GM19372 (cell line): ENCODE measurements around the gene HSFX3.
"Not testable (repeated sequence)": the region's sequence is repeated elsewhere in the genome, so short reads cannot be mapped to it uniquely, and the experiment has no call there.

Source experiments
- ATAC-seq: cut with Tn5 transposase; IDR thresholded peaks from one replicate; pipeline ENCODE4 v1.9.1; 2021; ENCODE audit warnings: mild to moderate bottlenecking, low read depth, moderate library complexity; ENCODE audit not compliant: unreplicated experiment

The HSFX3 gene

GRCh38 chrX:149549701-149550100 lies at the start of gene HSFX3:
Gene HSFX3 (minus strand): TSS chrX:149549924. CDS start chrX:149549852, 72 bp downstream.
- not testable (repeated sequence) for ATAC-seq

GRCh38 chrX:149598603-149599002 lies 48.9 kb upstream of the HSFX3 start:
- not testable (repeated sequence) for ATAC-seq

GRCh38 chrX:149595943-149596342 lies 46.2 kb upstream of the HSFX3 start:
- ATAC-seq, result not testable (repeated sequence)

GRCh38 chrX:149595214-149595613 lies 45.5 kb upstream of the HSFX3 start, which contains the start of gene HSFX2:
Gene HSFX2 (minus strand): TSS chrX:149595314. CDS start chrX:149594700, 614 bp downstream.
- ATAC-seq, result not testable (repeated sequence)

- ATAC-seq, result not testable (repeated sequence)
Observed at GRCh38 chrX:149590993-149591392, 41.3 kb upstream of the HSFX3 start.

GRCh38 chrX:149587359-149587758 lies 37.6 kb upstream of the HSFX3 start, which contains the start of gene MAGEA9B:
Gene MAGEA9B (minus strand): TSS chrX:149587459. CDS start chrX:149583179, 4,280 bp downstream.
- not testable (repeated sequence) for ATAC-seq

- ATAC-seq, result not testable (repeated sequence)
Observed at GRCh38 chrX:149585631-149586030, 35.9 kb upstream of the HSFX3 start.

- peak; percentile 99 for ATAC-seq
Observed at GRCh38 chrX:149573456-149573855, 23.7 kb upstream of the HSFX3 start.

GRCh38 chrX:149572743-149573142 lies 23.0 kb upstream of the HSFX3 start:
- no peak for ATAC-seq

- ATAC-seq, result no peak
Observed at GRCh38 chrX:149571770-149572169, 22.0 kb upstream of the HSFX3 start.

- no peak for ATAC-seq
Observed at GRCh38 chrX:149570668-149571067, 20.9 kb upstream of the HSFX3 start.

- ATAC-seq, result no peak
Observed at GRCh38 chrX:149569770-149570169, 20.0 kb upstream of the HSFX3 start.

- ATAC-seq, result no peak
Observed at GRCh38 chrX:149568701-149569296, 19.1 kb upstream of the HSFX3 start.

GRCh38 chrX:149567621-149568417 lies 18.1 kb upstream of the HSFX3 start:
- ATAC-seq, result no peak

- no peak for ATAC-seq
Observed at GRCh38 chrX:149563359-149563758, 13.6 kb upstream of the HSFX3 start.

- ATAC-seq, result not testable (repeated sequence)
Observed at GRCh38 chrX:149555251-149555650, 5.5 kb upstream of the HSFX3 start.

GRCh38 chrX:149551939-149552248 lies 2.2 kb upstream of the HSFX3 start:
- ATAC-seq, result not testable (repeated sequence)

- ATAC-seq, result not testable (repeated sequence)
Observed at GRCh38 chrX:149551245-149551938, 1.7 kb upstream of the HSFX3 start.

GRCh38 chrX:149550454-149550853 lies 730 bp upstream of the HSFX3 start:
- not testable (repeated sequence) for ATAC-seq

GRCh38 chrX:149547782-149548181 lies 1.9 kb downstream of the HSFX3 start:
- not testable (repeated sequence) for ATAC-seq

GRCh38 chrX:149546962-149547361 lies 2.8 kb downstream of the HSFX3 start:
- not testable (repeated sequence) for ATAC-seq
